ENCODE measurements around the gene MEMO1.
"Not testable (repeated sequence)": the region's sequence is repeated elsewhere in the genome, so short reads cannot be mapped to it uniquely, and the experiment has no call there.

MEMO1 gene

GRCh38 chr2:31957354-31958139 lies 53.3 kb downstream of the MEMO1 start:
- no peak for DNase-seq (ENCODE audit: low spot score)

- not testable (repeated sequence) for DNase-seq (ENCODE audit: low spot score)
Measured at GRCh38 chr2:31956934-31957333, 53.9 kb downstream of the MEMO1 start.

- no peak for DNase-seq (ENCODE audit: low spot score)
Measured at GRCh38 chr2:31956312-31956711, 54.5 kb downstream of the MEMO1 start.

GRCh38 chr2:31953095-31953494 lies 57.7 kb downstream of the MEMO1 start:
- DNase-seq (ENCODE audit: low spot score), result not testable (repeated sequence)

- DNase-seq (ENCODE audit: low spot score), result no peak
Measured at GRCh38 chr2:31950946-31951562, 59.8 kb downstream of the MEMO1 start.

GRCh38 chr2:31947871-31948270 lies 62.9 kb downstream of the MEMO1 start:
- DNase-seq (ENCODE audit: low spot score), result no peak

GRCh38 chr2:31946838-31947237 lies 64.0 kb downstream of the MEMO1 start:
- no peak for DNase-seq (ENCODE audit: low spot score)

- DNase-seq (ENCODE audit: low spot score), result peak; percentile 9
Measured at GRCh38 chr2:31945572-31945935, 65.3 kb downstream of the MEMO1 start.

- DNase-seq (ENCODE audit: low spot score), result no peak
Measured at GRCh38 chr2:31944828-31945571, 65.8 kb downstream of the MEMO1 start.

GRCh38 chr2:31943636-31944225 lies 67.1 kb downstream of the MEMO1 start:
- no peak for DNase-seq (ENCODE audit: low spot score)

- DNase-seq (ENCODE audit: low spot score), result no peak
Measured at GRCh38 chr2:31940920-31941319, 69.9 kb downstream of the MEMO1 start.

GRCh38 chr2:31937741-31938140 lies 73.1 kb downstream of the MEMO1 start:
- DNase-seq (ENCODE audit: low spot score), result no peak

GRCh38 chr2:31935370-31935769 lies 75.4 kb downstream of the MEMO1 start:
- DNase-seq (ENCODE audit: low spot score), result no peak

- DNase-seq (ENCODE audit: low spot score), result no peak
Measured at GRCh38 chr2:31933066-31933465, 77.7 kb downstream of the MEMO1 start.

- no peak for DNase-seq (ENCODE audit: low spot score)
Measured at GRCh38 chr2:31932589-31932988, 78.2 kb downstream of the MEMO1 start.

- DNase-seq (ENCODE audit: low spot score), result no peak
Measured at GRCh38 chr2:31931916-31932315, 78.9 kb downstream of the MEMO1 start.

- DNase-seq (ENCODE audit: low spot score), result no peak
Measured at GRCh38 chr2:31925517-31925916, 85.3 kb downstream of the MEMO1 start.

- no peak for DNase-seq (ENCODE audit: low spot score)
Measured at GRCh38 chr2:31923662-31924061, 87.1 kb downstream of the MEMO1 start.

GRCh38 chr2:31922542-31923408 lies 88.0 kb downstream of the MEMO1 start:
- DNase-seq (ENCODE audit: low spot score), result no peak

- no peak for DNase-seq (ENCODE audit: low spot score)
Measured at GRCh38 chr2:31920962-31921361, 89.8 kb downstream of the MEMO1 start.

- no peak for DNase-seq (ENCODE audit: low spot score)
Measured at GRCh38 chr2:31919499-31919898, 91.3 kb downstream of the MEMO1 start.

- DNase-seq (ENCODE audit: low spot score), result no peak
Measured at GRCh38 chr2:31909661-31910060, 101.1 kb downstream of the MEMO1 start.
